OCI-LY7 (cell line): Measurements from ENCODE around the gene CEP97. TPM values are rescaled to one million over a fixed set of nuclear protein-coding genes. Genes with fewer than 3 reads are reported as not detected.

Experiments used
- total RNA-seq, 2 experiments: library from RNA; depleted of rRNA in 1 of 2; stranded (reverse); fragments of >200 nt in 1 of 2; shearing (Covaris generic) in 1 of 2; gene quantifications; 2 replicates each; pipeline ENCODE4 v1.2.3, GENCODE V29; 2014 to 2022

The CEP97 gene
- total RNA-seq, 2 experiments from 2014 or later = 27.3 to 43.5 TPM

Other genes with a start within 250 kb of the CEP97 start
- 13.6 and 17.7 TPM in 2 replicates for gene SENP7, start 211.4 kb upstream of the CEP97 start, total RNA-seq (2014; rRNA removed; shearing (Covaris generic))
- 18.0 and 19.5 TPM in 2 replicates for gene SENP7, start 211.4 kb upstream of the CEP97 start, total RNA-seq (2022)
- 23.6 and 26.5 TPM in 2 replicates for gene TRMT10C, start 162.7 kb upstream of the CEP97 start, total RNA-seq (2014; rRNA removed; shearing (Covaris generic))
- 25.6 and 29.1 TPM in 2 replicates for gene TRMT10C, start 162.7 kb upstream of the CEP97 start, total RNA-seq (2022)
- gene PCNP, start 150.4 kb upstream of the CEP97 start, total RNA-seq (2014; rRNA removed; shearing (Covaris generic)) = 49.2 and 63.3 TPM in 2 replicates
- gene PCNP, start 150.4 kb upstream of the CEP97 start, total RNA-seq (2022) = 153 and 162 TPM in 2 replicates
- gene ZBTB11, start 47.5 kb upstream of the CEP97 start, total RNA-seq (2014; rRNA removed; shearing (Covaris generic)) = 21.8 and 26.8 TPM in 2 replicates
- 21.5 and 24.4 TPM in 2 replicates for gene ZBTB11, start 47.5 kb upstream of the CEP97 start, total RNA-seq (2022)
- 2,111 and 2,631 TPM in 2 replicates for gene RPL24, start 37.9 kb upstream of the CEP97 start, total RNA-seq (2014; rRNA removed; shearing (Covaris generic))
- gene RPL24, start 37.9 kb upstream of the CEP97 start, total RNA-seq (2022) = 1,335 and 1,380 TPM in 2 replicates
- 16.7 and 17.9 TPM in 2 replicates for gene NXPE3, start 54.6 kb downstream of the CEP97 start, total RNA-seq (2014; rRNA removed; shearing (Covaris generic))
- 59.2 and 64.3 TPM in 2 replicates for gene NXPE3, start 54.6 kb downstream of the CEP97 start, total RNA-seq (2022)
- 11.8 and 14.1 TPM in 2 replicates for gene NFKBIZ, start 124.9 kb downstream of the CEP97 start, total RNA-seq (2014; rRNA removed; shearing (Covaris generic))
- gene NFKBIZ, start 124.9 kb downstream of the CEP97 start, total RNA-seq (2022) = 26.6 and 33.3 TPM in 2 replicates